PFSK-1 (cell line): ENCODE results near the gene SSH2.

Source experiments
- POLR2AphosphoS5 ChIP-seq: IDR thresholded peaks from 2 replicates; pipeline ENCODE4 v1.6.1; 2012; ENCODE audit warnings: low read depth, mild to moderate bottlenecking, control low read depth, low read length, moderate library complexity
- TAF1 ChIP-seq: IDR thresholded peaks from 2 replicates; pipeline ENCODE4 v1.6.1; 2012; ENCODE audit warnings: low read length, control low read depth, borderline replicate concordance; ENCODE audit not compliant: insufficient read depth
- TF ChIP-seq, protein P1 (sequence below), 2 experiments: IDR thresholded peaks; 2 replicates each; pipeline versions ENCODE4 v1.6.1 to v1.8.0; 2011 to 2012; ENCODE audit warnings: low read depth in 2 of 2, low read length in 2 of 2, control low read depth in 1 of 2, inconsistent platforms in 1 of 2, mild to moderate bottlenecking in 1 of 2, moderate library complexity in 1 of 2; ENCODE audit not compliant: insufficient read depth in 1 of 2

DNA sequence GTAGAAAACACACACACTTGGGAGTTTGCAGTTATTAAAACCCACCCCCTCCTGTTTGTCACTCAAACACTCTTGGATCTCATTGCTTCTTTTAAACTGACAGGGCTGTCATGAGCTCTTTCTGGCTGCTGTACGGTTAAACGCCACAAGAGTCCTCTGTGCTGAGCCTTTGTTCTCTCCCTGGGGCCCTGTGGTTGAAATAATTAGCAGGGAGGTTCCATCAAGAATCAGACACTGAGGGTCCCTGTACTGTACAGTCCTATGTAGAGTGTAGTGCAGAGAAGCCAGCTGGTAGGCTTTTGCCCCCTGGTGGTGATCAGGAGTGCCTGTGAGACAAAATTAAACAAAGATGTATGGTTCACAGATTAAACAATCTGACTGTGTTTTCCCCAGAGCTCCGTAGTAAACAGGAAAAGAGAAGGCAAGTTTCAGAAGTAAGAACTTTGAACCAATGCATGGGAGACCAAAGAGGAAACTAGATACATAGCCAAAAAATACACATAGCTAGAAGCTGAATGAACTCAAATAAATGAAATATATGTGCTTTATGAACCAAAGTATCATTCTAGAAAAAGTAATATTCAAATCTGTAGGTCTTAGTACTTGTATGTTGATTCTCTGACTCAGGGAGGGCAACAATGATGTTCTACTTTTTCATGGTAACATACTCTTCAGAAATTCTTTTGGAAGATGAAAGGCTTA is 1.4 kb upstream of the SSH2 start:
- TF ChIP-seq, protein P1, sequence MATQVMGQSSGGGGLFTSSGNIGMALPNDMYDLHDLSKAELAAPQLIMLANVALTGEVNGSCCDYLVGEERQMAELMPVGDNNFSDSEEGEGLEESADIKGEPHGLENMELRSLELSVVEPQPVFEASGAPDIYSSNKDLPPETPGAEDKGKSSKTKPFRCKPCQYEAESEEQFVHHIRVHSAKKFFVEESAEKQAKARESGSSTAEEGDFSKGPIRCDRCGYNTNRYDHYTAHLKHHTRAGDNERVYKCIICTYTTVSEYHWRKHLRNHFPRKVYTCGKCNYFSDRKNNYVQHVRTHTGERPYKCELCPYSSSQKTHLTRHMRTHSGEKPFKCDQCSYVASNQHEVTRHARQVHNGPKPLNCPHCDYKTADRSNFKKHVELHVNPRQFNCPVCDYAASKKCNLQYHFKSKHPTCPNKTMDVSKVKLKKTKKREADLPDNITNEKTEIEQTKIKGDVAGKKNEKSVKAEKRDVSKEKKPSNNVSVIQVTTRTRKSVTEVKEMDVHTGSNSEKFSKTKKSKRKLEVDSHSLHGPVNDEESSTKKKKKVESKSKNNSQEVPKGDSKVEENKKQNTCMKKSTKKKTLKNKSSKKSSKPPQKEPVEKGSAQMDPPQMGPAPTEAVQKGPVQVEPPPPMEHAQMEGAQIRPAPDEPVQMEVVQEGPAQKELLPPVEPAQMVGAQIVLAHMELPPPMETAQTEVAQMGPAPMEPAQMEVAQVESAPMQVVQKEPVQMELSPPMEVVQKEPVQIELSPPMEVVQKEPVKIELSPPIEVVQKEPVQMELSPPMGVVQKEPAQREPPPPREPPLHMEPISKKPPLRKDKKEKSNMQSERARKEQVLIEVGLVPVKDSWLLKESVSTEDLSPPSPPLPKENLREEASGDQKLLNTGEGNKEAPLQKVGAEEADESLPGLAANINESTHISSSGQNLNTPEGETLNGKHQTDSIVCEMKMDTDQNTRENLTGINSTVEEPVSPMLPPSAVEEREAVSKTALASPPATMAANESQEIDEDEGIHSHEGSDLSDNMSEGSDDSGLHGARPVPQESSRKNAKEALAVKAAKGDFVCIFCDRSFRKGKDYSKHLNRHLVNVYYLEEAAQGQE (IDR thresholded peaks at IDR 0.05; ENCODE audit: insufficient read depth in 1 of 2, low read depth in 2 of 2, low read length in 2 of 2), result no peak
- TF ChIP-seq POLR2AphosphoS5, result no peak
- no peak for TF ChIP-seq TAF1
